SK-N-SH (cell line): ENCODE results near the gene SORL1. TPM values are rescaled to one million over a fixed set of nuclear protein-coding genes. Genes with fewer than 3 reads are reported as not detected.

Experiments
- CTCF ChIA-PET: fragments of 300-600, 350-600 bp; formaldehyde crosslinking; extraction: SDS; loops from one replicate; lab custom pipeline; 2021; lab: Yijun Ruan, JAX
- POLR2A ChIA-PET: fragments of 350-600 bp; sonication (Branson Sonifier 250); formaldehyde crosslinking; extraction: SDS; loops from one replicate; lab custom pipeline; 2020; ENCODE audit warnings: antibody characterized with exemption, inconsistent platforms; lab: Yijun Ruan, JAX
- DNase-seq: peaks from one replicate; pipeline ENCODE4 v3.0.0; 2012
- H2AFZ ChIP-seq: fragments of 200-600 bp; sonication (generic); 2 replicates; pipeline ENCODE4 v1.8.1; 2016; ENCODE audit warnings: antibody characterized with exemption, mild to moderate bottlenecking, low read depth
- H3F3A ChIP-seq: fragments of 200-600 bp; sonication (generic); replicated peaks from 2 replicates; pipeline ENCODE3; 2016; ENCODE audit warnings: antibody characterized with exemption, mild to moderate bottlenecking; ENCODE audit not compliant: insufficient read depth
- H3K27ac ChIP-seq, 2 experiments: fragments of 200-500 bp in 1 of 2; fragments of 200-600 bp in 1 of 2; sonication (Bioruptor generic) in 1 of 2; sonication (generic), shearing (Covaris generic) in 1 of 2; 2 replicates each; pipeline versions ENCODE4 v1.5.1 to v1.6.1; 2014 to 2016; ENCODE audit warnings: low read depth in 2 of 2, inconsistent platforms in 1 of 2, low read length in 1 of 2, mild to moderate bottlenecking in 1 of 2, mixed read lengths in 1 of 2
- H3K27me3 ChIP-seq: fragments of 200-600 bp; sonication (generic), shearing (Covaris generic); 2 replicates; pipeline ENCODE4 v1.6.1; 2016; ENCODE audit warnings: mixed run types; ENCODE audit not compliant: insufficient read depth
- H3K36me3 ChIP-seq, 2 experiments: fragments of 200-500 bp in 1 of 2; fragments of 200-600 bp in 1 of 2; sonication (Bioruptor generic) in 1 of 2; sonication (generic) in 1 of 2; replicated peaks in 1 of 2; 2 replicates each; pipeline versions ENCODE3 to v1.5.1; 2014 to 2016; ENCODE audit warnings: low read length in 1 of 2, mild to moderate bottlenecking in 1 of 2; ENCODE audit not compliant: insufficient read depth in 2 of 2, control insufficient read depth in 1 of 2
- H3K4me1 ChIP-seq, 2 experiments: fragments of 200-500 bp in 1 of 2; fragments of 200-600 bp in 1 of 2; sonication (Bioruptor generic) in 1 of 2; sonication (generic), shearing (Covaris generic) in 1 of 2; 2 replicates each; pipeline versions ENCODE4 v1.5.1 to v1.6.1; 2014 to 2016; ENCODE audit warnings: low read depth in 1 of 2, low read length in 1 of 2, mixed run types in 1 of 2; ENCODE audit not compliant: insufficient read depth in 2 of 2, control insufficient read depth in 1 of 2
- H3K4me2 ChIP-seq: fragments of 200-600 bp; sonication (generic), shearing (Covaris generic); 2 replicates; pipeline ENCODE4 v1.6.1; 2017; ENCODE audit warnings: mixed run types
- H3K4me3 ChIP-seq, 2 experiments: fragments of 200-500 bp in 1 of 2; fragments of 200-600 bp in 1 of 2; sonication (Bioruptor generic) in 1 of 2; sonication (generic), shearing (Covaris generic) in 1 of 2; 2 replicates each; pipeline versions ENCODE4 v1.5.1 to v1.8.1; 2014 to 2016; ENCODE audit warnings: low read depth in 2 of 2, inconsistent platforms in 1 of 2, low read length in 1 of 2, mild to moderate bottlenecking in 1 of 2, mixed read lengths in 1 of 2, moderate library complexity in 1 of 2
- H3K79me2 ChIP-seq: fragments of 200-600 bp; sonication (generic); 2 replicates; pipeline ENCODE4 v1.8.1; 2017; ENCODE audit warnings: mild to moderate bottlenecking; ENCODE audit not compliant: insufficient read depth
- H3K9ac ChIP-seq: fragments of 200-600 bp; sonication (generic); 2 replicates; pipeline ENCODE4 v1.6.1; 2017; ENCODE audit warnings: mixed run types
- H3K9me2 ChIP-seq: fragments of 200-600 bp; sonication (generic); 2 replicates; pipeline ENCODE4 v1.6.1; 2017; ENCODE audit warnings: mixed run types
- H3K9me3 ChIP-seq: fragments of 200-600 bp; sonication (generic); 2 replicates; pipeline ENCODE4 v1.6.1; 2017; ENCODE audit warnings: mixed run types, mild to moderate bottlenecking, moderate library complexity
- H4K20me1 ChIP-seq: fragments of 200-600 bp; sonication (generic); 2 replicates; pipeline ENCODE4 v1.6.1; 2017; ENCODE audit warnings: mild to moderate bottlenecking, mixed run types; ENCODE audit not compliant: insufficient read depth
- CHD2 ChIP-seq: fragments of 150-350 bp; IDR thresholded peaks from 2 replicates; pipeline ENCODE4 v1.6.1; 2018; ENCODE audit warnings: low read length; ENCODE audit not compliant: partially characterized antibody
- CTCF ChIP-seq: fragments of 200-600 bp; sonication (generic); IDR thresholded peaks from 2 replicates; pipeline ENCODE4 v1.6.1; 2017; ENCODE audit warnings: antibody characterized with exemption, mild to moderate bottlenecking, moderate library complexity
- ELF1 ChIP-seq: IDR thresholded peaks from 2 replicates; pipeline ENCODE4 v1.4.0; 2012
- EP300 ChIP-seq, 2 experiments: IDR thresholded peaks; 2 replicates each; pipeline versions ENCODE4 v1.4.0 to v1.6.1; 2012; ENCODE audit warnings: borderline replicate concordance in 1 of 2, low read depth in 1 of 2, low read length in 1 of 2
- EZH2phosphoT487 ChIP-seq: fragments of 200-600 bp; sonication (generic); IDR thresholded peaks from 2 replicates; pipeline ENCODE4 v1.6.1; 2017; ENCODE audit warnings: low read depth, mixed run types, mild to moderate bottlenecking, antibody characterized with exemption, moderate library complexity, borderline replicate concordance
- FOSL2 ChIP-seq: IDR thresholded peaks from 2 replicates; pipeline ENCODE4 v1.4.0; 2012; ENCODE audit warnings: low read depth, mild to moderate bottlenecking, moderate library complexity, borderline replicate concordance
- FOXJ3 ChIP-seq: sonication (generic); formaldehyde crosslinking; IDR thresholded peaks from 2 replicates; pipeline ENCODE4 v1.5.1; 2020; ENCODE audit warnings: mild to moderate bottlenecking, missing genetic modification reagents
- GABPA ChIP-seq: IDR thresholded peaks from 2 replicates; pipeline ENCODE4 v1.4.0; 2012; ENCODE audit warnings: low read depth, mild to moderate bottlenecking
- IRF3 ChIP-seq: fragments of 150-350 bp; IDR thresholded peaks from 2 replicates; pipeline ENCODE4 v1.6.1; 2016; ENCODE audit warnings: mild to moderate bottlenecking, low read depth, low read length
- JUND ChIP-seq: IDR thresholded peaks from 2 replicates; pipeline ENCODE4 v1.4.0; 2012
- MEF2A ChIP-seq: IDR thresholded peaks from 2 replicates; pipeline ENCODE4 v1.4.0; 2012; ENCODE audit warnings: low read depth, borderline replicate concordance
- MXI1 ChIP-seq: IDR thresholded peaks from 2 replicates; pipeline ENCODE4 v1.6.1; 2012; ENCODE audit warnings: mild to moderate bottlenecking, low read depth, low read length, improper control_type of control experiment
- POLR2AphosphoS5 ChIP-seq: IDR thresholded peaks from 2 replicates; pipeline ENCODE4 v1.6.1; 2012; ENCODE audit warnings: low read depth, low read length
- RAD21 ChIP-seq: IDR thresholded peaks from 2 replicates; pipeline ENCODE4 v1.6.1; 2012; ENCODE audit warnings: mild to moderate bottlenecking, low read length
- RCOR1 ChIP-seq: fragments of 150-350 bp; IDR thresholded peaks from 2 replicates; pipeline ENCODE4 v1.6.1; 2017; ENCODE audit warnings: antibody characterized with exemption, low read length
- RFX5 ChIP-seq: IDR thresholded peaks from 2 replicates; pipeline ENCODE4 v1.6.1; 2012; ENCODE audit warnings: mild to moderate bottlenecking, improper control_type of control experiment, low read length
- RXRA ChIP-seq: IDR thresholded peaks from 2 replicates; pipeline ENCODE4 v1.4.0; 2012; ENCODE audit warnings: low read depth, mild to moderate bottlenecking, borderline replicate concordance
- TAF1 ChIP-seq: IDR thresholded peaks from 2 replicates; pipeline ENCODE4 v1.6.1; 2012; ENCODE audit warnings: low read depth, mild to moderate bottlenecking, low read length, moderate library complexity, borderline replicate concordance
- TEAD4 ChIP-seq: IDR thresholded peaks from 2 replicates; pipeline ENCODE4 v1.4.0; 2012; ENCODE audit warnings: mild to moderate bottlenecking, borderline replicate concordance; ENCODE audit not compliant: insufficient read depth
- USF1 ChIP-seq: IDR thresholded peaks from 2 replicates; pipeline ENCODE4 v1.4.0; 2012; ENCODE audit warnings: low read depth, borderline replicate concordance
- USF2 ChIP-seq: fragments of 150-350 bp; IDR thresholded peaks from 2 replicates; pipeline ENCODE4 v1.6.1; 2017; ENCODE audit warnings: antibody characterized with exemption, low read length, low read depth, borderline replicate concordance
- WGBS: methylation state at CpG from one replicate; pipeline ENCODE4 v1.1.6; 2017; ENCODE audit warnings: low lambda C conversion rate; 5-methylcytosine and 5-hydroxymethylcytosine counted together
- polyA plus RNA-seq, 3 experiments: library from polyadenylated mRNA; depleted of rRNA; stranded (reverse); fragments of >200 nt; gene quantifications; 2 replicates each; pipeline ENCODE4 v1.2.3, GENCODE V29; 2012
- TF ChIP-seq, protein P1 (sequence below): IDR thresholded peaks from 2 replicates; pipeline ENCODE4 v1.4.0; 2012; ENCODE audit warnings: low read depth, borderline replicate concordance

SORL1 gene
- polyA plus RNA-seq, 1 of the 3 experiments (the other 2 are of a cell fraction): 7.1 TPM

DNA sequence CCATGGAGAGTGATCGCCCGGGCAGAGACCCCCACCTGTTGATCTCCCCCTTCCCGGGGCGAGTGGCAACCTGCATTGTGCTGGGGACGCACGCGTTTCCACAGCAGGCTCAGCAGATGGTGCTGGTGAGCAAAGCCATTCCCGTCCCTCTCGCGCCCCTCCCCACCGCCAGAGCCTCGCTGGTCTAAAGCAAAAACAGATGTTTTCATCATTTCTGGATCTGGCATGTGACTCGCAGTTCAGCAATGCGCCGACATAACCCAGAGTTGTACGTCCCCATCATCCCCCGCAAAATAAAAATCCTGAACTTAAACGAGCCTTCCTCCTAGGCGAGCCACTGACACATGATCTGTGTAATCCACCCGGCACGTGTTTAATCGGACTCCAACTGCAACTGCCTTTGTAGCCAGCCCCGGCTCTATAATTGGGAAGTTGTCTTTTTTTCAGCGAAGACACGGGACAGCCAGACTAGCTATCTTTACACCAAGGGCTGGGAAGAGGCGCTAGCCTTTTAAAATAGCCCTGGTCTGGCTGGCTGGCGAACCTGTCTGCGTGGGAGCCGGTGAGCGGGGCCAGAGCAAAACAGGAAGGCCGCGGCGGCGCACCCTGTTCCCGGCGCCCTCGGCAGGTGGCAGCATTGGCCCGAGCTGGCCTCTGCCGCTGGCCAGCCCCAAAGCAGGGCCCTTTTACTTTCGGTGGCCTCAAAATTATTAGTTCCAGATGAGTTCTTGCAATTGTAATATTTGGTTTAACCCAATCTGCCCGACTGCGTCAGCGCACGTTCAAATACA lies 203.6 kb downstream of the SORL1 start (continued):
- TF ChIP-seq CHD2: peak; percentile 79
- no peak for TF ChIP-seq EZH2phosphoT487
- TF ChIP-seq GABPA: no peak
- TF ChIP-seq RFX5: no peak
- TF ChIP-seq USF1: peak; percentile 70; the same call in 1 of the 2 replicates
- peak; percentile 81 for TF ChIP-seq FOSL2
- TF ChIP-seq RAD21: peak; percentile 92
- peak; percentile 11; the same call in 1 of the 2 replicates for TF ChIP-seq USF2
- TF ChIP-seq POLR2AphosphoS5: peak; percentile 82
- peak; percentile 80; the same call in 1 of the 2 replicates for TF ChIP-seq RCOR1
- TF ChIP-seq FOXJ3 (CRISPR knock-in tag): no peak

DNA sequence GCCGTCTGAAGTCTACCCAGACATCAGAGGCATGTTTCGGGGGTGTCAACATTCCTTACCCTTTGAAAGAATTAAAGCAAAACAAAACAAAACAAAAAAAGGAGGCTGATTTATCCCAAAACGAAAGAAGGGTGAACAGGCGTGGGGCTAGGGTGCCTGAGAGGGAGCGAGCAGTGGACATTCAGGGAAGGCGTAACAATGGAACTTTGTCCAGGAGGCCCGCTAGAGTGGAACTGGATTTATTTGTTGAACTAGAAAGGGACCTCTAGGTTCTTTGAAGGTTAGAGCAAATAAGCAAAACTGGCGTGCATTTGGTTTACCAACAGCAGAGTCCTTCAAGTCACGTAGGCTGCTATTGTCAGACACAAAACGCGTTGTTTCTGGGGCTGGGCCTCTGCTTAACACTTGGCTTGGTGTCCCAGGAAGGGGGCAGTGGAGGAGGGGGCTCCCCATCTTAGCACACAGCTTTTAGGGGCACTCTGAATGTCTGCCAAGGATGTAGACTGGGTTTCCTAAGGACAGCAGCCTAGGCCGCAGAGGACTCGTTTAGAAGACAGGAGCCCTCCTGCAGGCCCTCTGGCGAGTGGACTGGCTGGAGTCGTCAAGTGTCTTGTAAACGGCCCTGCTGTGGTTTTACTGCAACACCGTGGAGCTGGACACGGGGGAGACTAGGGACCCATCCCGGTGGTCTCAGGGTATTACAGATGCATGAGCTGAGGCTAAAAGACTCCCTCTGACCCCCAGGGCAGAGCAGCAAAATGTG lies 204.4 kb downstream of the SORL1 start:
- Histone ChIP-seq H3K9me3 (no peaks in the 10 kb centered on the region), H3K9me2 (no peaks in the 10 kb centered on the region), H4K20me1 (no peaks in the 10 kb centered on the region), H3K4me2 (peak overlapping the region; percentile 94), H3F3A (peaks cover 22% of the 10 kb centered on the region), H3K27ac (peak overlapping the region; percentile 100), H3K27me3 (no peaks in the 10 kb centered on the region), H2AFZ (peak overlapping the region; percentile 91), H3K4me1 (peaks cover 18 to 36% of the 10 kb centered on the region in 2 experiments), H3K36me3 (no peaks in the 10 kb centered on the region), H3K4me3 (peak overlapping the region in 1 of 2 experiments; percentile 71), H3K9ac (peak overlapping the region; percentile 89; the same call in 1 of the 2 replicates), H3K79me2 (no peaks in the 10 kb centered on the region)
- ChIA-PET POLR2A (no interaction called here), CTCF (interaction anchor here (0.8 to 6.4 kb wide), 42 partner anchors 9 to 865 kb away, joined by 3 to 134 read pairs (median 6); partner anchors contain the start of gene BLID)
- 72% methylated on average over 14 of the region's 19 CpGs for WGBS
- no peak for DNase-seq
- TF ChIP-seq TAF1: no peak
- TF ChIP-seq POLR2AphosphoS5: no peak
- TF ChIP-seq, protein P1, sequence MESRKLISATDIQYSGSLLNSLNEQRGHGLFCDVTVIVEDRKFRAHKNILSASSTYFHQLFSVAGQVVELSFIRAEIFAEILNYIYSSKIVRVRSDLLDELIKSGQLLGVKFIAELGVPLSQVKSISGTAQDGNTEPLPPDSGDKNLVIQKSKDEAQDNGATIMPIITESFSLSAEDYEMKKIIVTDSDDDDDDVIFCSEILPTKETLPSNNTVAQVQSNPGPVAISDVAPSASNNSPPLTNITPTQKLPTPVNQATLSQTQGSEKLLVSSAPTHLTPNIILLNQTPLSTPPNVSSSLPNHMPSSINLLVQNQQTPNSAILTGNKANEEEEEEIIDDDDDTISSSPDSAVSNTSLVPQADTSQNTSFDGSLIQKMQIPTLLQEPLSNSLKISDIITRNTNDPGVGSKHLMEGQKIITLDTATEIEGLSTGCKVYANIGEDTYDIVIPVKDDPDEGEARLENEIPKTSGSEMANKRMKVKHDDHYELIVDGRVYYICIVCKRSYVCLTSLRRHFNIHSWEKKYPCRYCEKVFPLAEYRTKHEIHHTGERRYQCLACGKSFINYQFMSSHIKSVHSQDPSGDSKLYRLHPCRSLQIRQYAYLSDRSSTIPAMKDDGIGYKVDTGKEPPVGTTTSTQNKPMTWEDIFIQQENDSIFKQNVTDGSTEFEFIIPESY: no peak
- TF ChIP-seq IRF3: no peak
- TF ChIP-seq FOSL2: no peak
- no peak for TF ChIP-seq RAD21
- no peak for TF ChIP-seq CTCF
- no peak for TF ChIP-seq TEAD4
- no peak for TF ChIP-seq MXI1
- TF ChIP-seq MEF2A: no peak
- TF ChIP-seq GABPA: no peak
- no peak; a peak in 1 of 4 replicates for TF ChIP-seq EP300 (IDR thresholded peaks at IDR 0.05; ENCODE audit: borderline replicate concordance in 1 of 2, low read depth in 1 of 2, low read length in 1 of 2)
- no peak for TF ChIP-seq RXRA
- TF ChIP-seq JUND: no peak
- TF ChIP-seq RFX5: no peak
- no peak for TF ChIP-seq ELF1
